ENCODE data around the gene ADIPOR2.

Gene ADIPOR2

DNA sequence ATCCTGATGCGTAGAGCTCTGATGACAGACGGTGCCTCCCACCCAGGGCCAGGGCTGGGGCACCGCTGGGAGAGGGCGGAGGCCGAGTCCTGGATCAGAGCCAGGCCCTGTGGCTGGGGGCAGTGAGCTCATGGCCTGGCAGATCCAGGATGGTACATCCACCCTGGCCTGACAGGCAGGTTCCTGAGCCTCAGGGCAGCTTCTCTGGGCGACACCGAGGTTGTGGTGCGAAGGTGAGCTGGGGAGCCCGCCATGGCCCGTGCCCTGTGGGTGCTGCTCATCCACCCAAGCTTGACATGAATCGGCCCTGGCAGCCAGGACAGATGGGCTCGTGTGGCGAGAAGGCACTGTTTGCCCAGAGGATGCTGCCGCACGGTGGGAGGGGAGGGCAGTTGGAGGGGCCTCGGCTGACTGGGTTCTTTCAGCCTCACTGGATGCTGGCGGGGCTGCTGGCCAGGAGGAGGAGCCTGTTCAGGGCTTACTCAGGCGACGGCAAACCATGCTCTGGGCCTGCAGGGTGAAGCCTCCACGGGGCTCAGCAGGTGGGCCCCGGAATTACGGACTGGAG is 146.1 kb downstream of the ADIPOR2 start:
- no peaks in the 10 kb centered on the region for H3K9me3 ChIP-seq (ENCODE audit: control insufficient read depth, insufficient read depth, low read depth, low read length)
- H3K27me3 ChIP-seq (ENCODE audit: control insufficient read depth, insufficient read depth, low read length) = peaks cover 20% of the 10 kb centered on the region; the same call in 1 of the 2 replicates
- no peak overlapping the region for H3K9ac ChIP-seq (ENCODE audit: low read length)
- H3K4me3 ChIP-seq (ENCODE audit: low read depth, low read length) = no peak overlapping the region
- no peak overlapping the region for H3K27ac ChIP-seq (ENCODE audit: low read depth, low read length)
- H3K36me3 ChIP-seq (ENCODE audit: control insufficient read depth, insufficient read depth, low read length) = no peaks in the 10 kb centered on the region
- peaks cover 14% of the 10 kb centered on the region for H3K4me1 ChIP-seq (ENCODE audit: control insufficient read depth, insufficient read depth, low read length)

DNA sequence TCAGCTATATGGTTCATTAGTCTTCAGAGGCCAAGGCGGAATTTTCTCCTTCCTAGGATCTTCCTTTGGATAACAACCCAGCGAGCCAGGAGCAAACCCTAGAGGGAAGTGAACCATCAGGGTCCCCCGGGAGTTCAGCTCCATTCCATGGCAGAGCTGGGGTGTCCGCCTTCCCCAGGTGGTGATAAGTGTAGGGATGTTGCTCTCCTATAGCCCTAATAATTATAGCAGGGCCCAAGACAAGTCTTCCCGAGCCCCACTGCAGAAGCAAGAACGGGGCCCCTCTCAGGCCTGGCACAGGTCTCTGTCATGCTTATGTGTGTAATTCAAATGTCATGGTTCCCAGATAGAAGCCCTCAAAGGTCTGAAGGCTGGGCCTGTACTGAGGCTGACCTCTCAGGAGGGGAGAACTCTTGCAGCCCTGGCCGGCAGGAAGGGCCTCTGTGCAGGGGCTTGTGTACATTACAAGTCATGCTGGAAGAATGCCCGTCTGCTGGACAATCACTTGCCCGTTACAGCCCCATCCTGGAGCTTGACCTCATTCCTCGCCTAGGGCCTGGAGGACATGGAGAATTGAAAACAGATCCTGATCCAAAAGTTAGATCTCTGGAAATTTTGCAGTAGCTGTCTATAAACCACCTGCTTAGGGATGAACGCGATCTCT is 146.8 kb downstream of the ADIPOR2 start:
- peaks cover 14% of the 10 kb centered on the region for H3K4me1 ChIP-seq (ENCODE audit: control insufficient read depth, insufficient read depth, low read length)
- H3K4me3 ChIP-seq (ENCODE audit: low read depth, low read length) = no peak overlapping the region
- H3K27ac ChIP-seq (ENCODE audit: low read depth, low read length) = no peak overlapping the region
- no peaks in the 10 kb centered on the region for H3K36me3 ChIP-seq (ENCODE audit: control insufficient read depth, insufficient read depth, low read length)
- no peak overlapping the region for H3K9ac ChIP-seq (ENCODE audit: low read length)
- no peaks in the 10 kb centered on the region for H3K9me3 ChIP-seq (ENCODE audit: control insufficient read depth, insufficient read depth, low read depth, low read length)
- peaks cover 16% of the 10 kb centered on the region; the same call in 1 of the 2 replicates for H3K27me3 ChIP-seq (ENCODE audit: control insufficient read depth, insufficient read depth, low read length)

All from HUES6 (cell line).